Measurements from ENCODE around the gene HDHD3.
A peak's percentile ranks its signal among the peaks of the same experiment; 100 is the strongest.

HDHD3 gene

GRCh38 chr9:113361304-113362018 is 15.3 kb downstream of the HDHD3 start:
- DNase-seq: no peak

GRCh38 chr9:113360242-113360842 is 16.4 kb downstream of the HDHD3 start:
- DNase-seq: no peak

- DNase-seq: no peak
These were observed 17.4 kb downstream of the HDHD3 start for GRCh38 chr9:113359385-113359784.

- DNase-seq: no peak
These were observed 20.0 kb downstream of the HDHD3 start for GRCh38 chr9:113356686-113357292.

- DNase-seq: no peak
These were observed 21.7 kb downstream of the HDHD3 start for GRCh38 chr9:113355040-113355596.

- no peak for DNase-seq
These were observed 24.4 kb downstream of the HDHD3 start for GRCh38 chr9:113352411-113352810.

GRCh38 chr9:113352006-113352405 is 24.8 kb downstream of the HDHD3 start:
- DNase-seq: no peak

- DNase-seq: peak; percentile 26
These were observed 25.8 kb downstream of the HDHD3 start for GRCh38 chr9:113350937-113351336.

- DNase-seq: no peak
These were observed 26.6 kb downstream of the HDHD3 start for GRCh38 chr9:113350107-113350661.

- peak; percentile 39 for DNase-seq
These were observed 27.2 kb downstream of the HDHD3 start, which contains the start of gene BSPRY for GRCh38 chr9:113349445-113350094. BSPRY (plus strand) TSS chr9:113349541; CDS start chr9:113349580, 39 bp downstream.

- DNase-seq: no peak
These were observed 27.7 kb downstream of the HDHD3 start for GRCh38 chr9:113349066-113349444.

- DNase-seq: no peak
These were observed 28.3 kb downstream of the HDHD3 start for GRCh38 chr9:113348437-113348836.

GRCh38 chr9:113345671-113346070 is 31.1 kb downstream of the HDHD3 start:
- no peak for DNase-seq

GRCh38 chr9:113345190-113345589 is 31.6 kb downstream of the HDHD3 start:
- no peak for DNase-seq

- DNase-seq: no peak
These were observed 33.0 kb downstream of the HDHD3 start for GRCh38 chr9:113343732-113344231.

GRCh38 chr9:113341712-113342410 is 34.9 kb downstream of the HDHD3 start:
- peak; percentile 20 for DNase-seq

GRCh38 chr9:113340011-113340699 is 36.6 kb downstream of the HDHD3 start, which contains the start of gene WDR31:
WDR31 (minus strand) TSS chr9:113340275; CDS start chr9:113332022, 8,253 bp downstream.
- DNase-seq: peak; percentile 81

- DNase-seq: no peak
These were observed 39.1 kb downstream of the HDHD3 start for GRCh38 chr9:113337714-113338113.

- DNase-seq: no peak
These were observed 45.0 kb downstream of the HDHD3 start for GRCh38 chr9:113331780-113332179.

GRCh38 chr9:113328045-113328782 is 48.6 kb downstream of the HDHD3 start:
- no peak for DNase-seq

- DNase-seq: no peak
These were observed 50.6 kb downstream of the HDHD3 start for GRCh38 chr9:113326230-113326629.

Data from CD4-positive, alpha-beta T cell treated with Interleukin-12 subunit alpha and Interleukin-12 subunit beta, for 1 hour (primary cell).